Activated B cell treated with CpG ODN at 0.5 μM for 24 hours (primary cell): ENCODE measurements around the gene HNRNPF. TPM values are rescaled to one million over a fixed set of nuclear protein-coding genes. Genes with fewer than 3 reads are reported as not detected.

Experiments
- ATAC-seq: fragments of 200-7000 bp; cut with Tn5 transposase; one replicate; pipeline ENCODE4 v1.10.0; 2021; ENCODE audit warnings: low read depth, mild to moderate bottlenecking, moderate library complexity
- CTCF ChIA-PET: fragments of 350-600 bp; sonication (Branson Sonifier 250); formaldehyde crosslinking; loops from one replicate; lab custom pipeline; 2021; ENCODE audit warnings: antibody characterized with exemption; lab: Charles Lee
- POLR2A ChIA-PET: fragments of 350-600 bp; sonication (Branson Sonifier 250); formaldehyde crosslinking; loops from one replicate; lab custom pipeline; 2021; ENCODE audit warnings: antibody characterized with exemption; lab: Charles Lee
- DNase-seq: peaks from one replicate; pipeline ENCODE4 v3.0.0; 2022
- H3K27ac Mint-ChIP-seq: one replicate; pipeline ENCODE4 v1.8.0; 2020; ENCODE audit warnings: mixed read lengths
- H3K27me3 Mint-ChIP-seq: one replicate; pipeline ENCODE4 v1.8.0; 2021; ENCODE audit warnings: mixed read lengths
- H3K36me3 Mint-ChIP-seq: one replicate; pipeline ENCODE4 v1.8.0; 2021; ENCODE audit warnings: low read depth, mixed read lengths
- H3K4me1 Mint-ChIP-seq: one replicate; pipeline ENCODE4 v1.8.0; 2021; ENCODE audit warnings: mixed read lengths
- H3K4me3 Mint-ChIP-seq: one replicate; pipeline ENCODE4 v1.8.0; 2020; ENCODE audit warnings: mild to moderate bottlenecking, mixed read lengths
- H3K9me3 Mint-ChIP-seq: one replicate; pipeline ENCODE4 v1.8.0; 2020; ENCODE audit warnings: mixed read lengths
- intact Hi-C: fragments of 100-400 bp; cut with micrococcal nuclease; formaldehyde crosslinking; loops from one replicate; pipeline ENCODE4 v1.15.1; 2024
- total RNA-seq: library from RNA; stranded (reverse); gene quantifications from 2 replicates; pipeline ENCODE4 v1.2.3, GENCODE V29; 2022
- TF ChIP-seq, protein P1 (sequence below): fragments of 200-600 bp; IDR thresholded peaks from one replicate; pipeline ENCODE4 v1.8.0; 2022; ENCODE audit warnings: antibody characterized with exemption, mild to moderate bottlenecking

Gene HNRNPF
- total RNA-seq, 1 donor from 2014 or later = 253 TPM

DNA sequence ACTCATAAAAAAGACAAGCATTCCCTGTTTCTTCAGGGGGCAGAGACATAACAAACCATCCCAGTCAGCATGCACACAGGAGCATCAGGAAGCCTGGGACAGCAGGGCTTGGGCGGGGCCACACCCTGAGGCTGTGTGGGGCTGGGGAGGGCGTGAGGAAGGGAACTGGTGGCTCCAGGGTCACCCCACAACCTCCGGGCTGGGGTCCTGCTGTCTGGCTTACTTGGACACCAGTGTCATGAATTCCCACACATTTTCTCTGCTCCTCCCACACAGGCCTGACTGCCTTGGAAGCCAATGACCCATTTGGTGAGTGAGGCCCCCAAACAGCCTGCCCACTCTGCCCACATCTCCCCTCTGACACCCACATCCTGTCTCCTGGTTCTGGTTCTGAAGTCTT lies 34.8 kb downstream of the HNRNPF start:
- H3K27me3 Mint-ChIP-seq = no peaks in the 10 kb centered on the region
- no peaks in the 10 kb centered on the region for H3K9me3 Mint-ChIP-seq
- H3K36me3 Mint-ChIP-seq = no peaks in the 10 kb centered on the region
- no peak overlapping the region for H3K4me3 Mint-ChIP-seq
- CTCF ChIA-PET = no interaction called here
- H3K27ac Mint-ChIP-seq = no peak overlapping the region
- intact Hi-C loops = no loop called here
- no peak for DNase-seq
- no peaks in the 10 kb centered on the region for H3K4me1 Mint-ChIP-seq
- TF ChIP-seq, protein P1, sequence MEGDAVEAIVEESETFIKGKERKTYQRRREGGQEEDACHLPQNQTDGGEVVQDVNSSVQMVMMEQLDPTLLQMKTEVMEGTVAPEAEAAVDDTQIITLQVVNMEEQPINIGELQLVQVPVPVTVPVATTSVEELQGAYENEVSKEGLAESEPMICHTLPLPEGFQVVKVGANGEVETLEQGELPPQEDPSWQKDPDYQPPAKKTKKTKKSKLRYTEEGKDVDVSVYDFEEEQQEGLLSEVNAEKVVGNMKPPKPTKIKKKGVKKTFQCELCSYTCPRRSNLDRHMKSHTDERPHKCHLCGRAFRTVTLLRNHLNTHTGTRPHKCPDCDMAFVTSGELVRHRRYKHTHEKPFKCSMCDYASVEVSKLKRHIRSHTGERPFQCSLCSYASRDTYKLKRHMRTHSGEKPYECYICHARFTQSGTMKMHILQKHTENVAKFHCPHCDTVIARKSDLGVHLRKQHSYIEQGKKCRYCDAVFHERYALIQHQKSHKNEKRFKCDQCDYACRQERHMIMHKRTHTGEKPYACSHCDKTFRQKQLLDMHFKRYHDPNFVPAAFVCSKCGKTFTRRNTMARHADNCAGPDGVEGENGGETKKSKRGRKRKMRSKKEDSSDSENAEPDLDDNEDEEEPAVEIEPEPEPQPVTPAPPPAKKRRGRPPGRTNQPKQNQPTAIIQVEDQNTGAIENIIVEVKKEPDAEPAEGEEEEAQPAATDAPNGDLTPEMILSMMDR = no peak
- ATAC-seq = no peak
- POLR2A ChIA-PET = interaction anchor here (0.6 kb wide), 1 partner anchor 11 kb away, joined by 7 read pairs; no protein-coding TSS in a partner anchor

DNA sequence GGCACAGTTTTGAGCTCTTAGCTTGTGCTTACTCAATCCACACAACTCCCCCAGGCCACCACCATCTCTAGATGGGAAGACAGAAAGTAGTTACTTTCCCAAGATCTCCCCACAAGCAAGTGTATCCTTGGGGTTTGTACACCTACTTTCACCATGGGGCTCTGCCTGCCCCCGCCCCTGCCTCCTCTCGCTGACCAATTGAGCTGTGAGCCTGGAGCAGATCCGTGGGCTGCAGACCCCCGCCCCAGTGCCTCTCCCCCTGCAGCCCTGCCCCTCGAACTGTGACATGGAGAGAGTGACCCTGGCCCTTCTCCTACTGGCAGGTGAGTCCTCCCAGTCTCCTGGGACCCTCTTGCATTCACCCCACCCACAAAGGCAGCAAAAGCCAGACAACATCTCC lies 35.5 kb downstream of the HNRNPF start:
- CTCF ChIA-PET = no interaction called here
- H3K27me3 Mint-ChIP-seq = no peaks in the 10 kb centered on the region
- no peaks in the 10 kb centered on the region for H3K36me3 Mint-ChIP-seq
- no peak for ATAC-seq
- TF ChIP-seq, protein P1 = no peak
- H3K27ac Mint-ChIP-seq = no peak overlapping the region
- DNase-seq = no peak
- H3K4me3 Mint-ChIP-seq = no peak overlapping the region
- intact Hi-C loops = no loop called here
- H3K4me1 Mint-ChIP-seq = no peaks in the 10 kb centered on the region
- no peaks in the 10 kb centered on the region for H3K9me3 Mint-ChIP-seq
- POLR2A ChIA-PET = no interaction called here

DNA sequence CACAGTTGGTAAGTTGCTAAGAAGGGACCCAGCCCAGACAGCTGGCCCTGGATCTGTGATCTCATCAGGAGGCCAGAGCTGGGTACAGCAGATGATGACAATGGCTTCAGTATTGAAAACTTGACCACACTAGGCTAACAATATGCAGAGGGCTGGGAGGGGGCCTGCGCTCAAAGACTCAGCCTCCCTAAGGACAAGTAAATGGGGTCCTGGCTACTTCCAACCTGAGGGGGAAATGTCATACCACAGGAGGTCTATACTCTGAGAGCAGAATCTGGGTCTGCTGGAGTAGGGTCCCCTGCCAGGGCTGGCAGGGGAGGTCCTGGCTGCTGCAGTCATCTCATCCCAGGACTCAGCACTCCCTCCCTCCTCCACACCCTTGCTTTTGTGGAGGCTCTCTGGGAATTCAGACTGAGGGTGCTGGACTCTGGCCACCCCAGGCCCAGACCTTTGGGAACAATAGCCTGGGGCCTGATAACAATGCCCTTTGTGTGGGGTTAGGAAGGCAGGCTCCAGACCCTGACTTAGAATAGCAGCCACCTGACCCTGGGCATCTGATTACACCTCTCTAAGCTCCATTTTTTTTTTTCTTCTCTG lies 36.1 kb downstream of the HNRNPF start:
- Mint-ChIP-seq H3K27ac (no peak overlapping the region), H3K27me3 (no peaks in the 10 kb centered on the region), H3K9me3 (no peaks in the 10 kb centered on the region), H3K36me3 (no peaks in the 10 kb centered on the region), H3K4me3 (no peak overlapping the region), H3K4me1 (no peaks in the 10 kb centered on the region)
- POLR2A ChIA-PET = interaction anchor here (0.6 kb wide), 1 partner anchor 10 kb away, joined by 4 read pairs; no protein-coding TSS in a partner anchor
- TF ChIP-seq, protein P1 = no peak
- ATAC-seq (no peak), DNase-seq (no peak)
- CTCF ChIA-PET = no interaction called here
- intact Hi-C loops = no loop called here

DNA sequence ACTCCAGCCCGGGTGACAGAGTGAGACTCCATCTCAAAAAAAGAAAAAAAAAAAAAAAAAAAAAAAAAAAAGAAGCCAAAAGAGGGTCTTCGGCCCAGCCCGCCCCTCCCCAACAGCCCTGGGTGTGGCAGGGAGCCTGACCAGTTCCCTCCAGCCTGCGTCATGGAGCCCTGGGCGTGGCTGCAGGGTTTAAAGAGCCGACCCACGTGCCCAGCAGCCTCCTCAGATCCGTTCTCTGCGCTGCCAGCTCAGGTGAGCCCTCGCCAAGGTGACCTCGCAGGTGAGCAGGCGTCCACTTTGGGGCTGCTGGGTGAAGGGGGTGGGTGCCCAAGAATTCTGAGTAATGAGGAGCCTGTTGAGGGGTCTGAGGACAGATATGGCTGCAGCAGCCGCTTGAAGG lies 37.6 kb downstream of the HNRNPF start, which contains the start of gene FXYD4:
FXYD4 (plus strand) TSS at position 219 of the 400 bp plus-strand sequence. CDS start 2,111 bp downstream, outside the sequence.
- H3K27me3 Mint-ChIP-seq = no peaks in the 10 kb centered on the region
- H3K4me1 Mint-ChIP-seq = no peaks in the 10 kb centered on the region
- intact Hi-C loops = no loop called here
- no peaks in the 10 kb centered on the region for H3K9me3 Mint-ChIP-seq
- TF ChIP-seq, protein P1 = no peak
- no peaks in the 10 kb centered on the region for H3K36me3 Mint-ChIP-seq
- no peak within 1 kb of the TSS for H3K4me3 Mint-ChIP-seq
- POLR2A ChIA-PET = no interaction called here
- H3K27ac Mint-ChIP-seq = no peak within 1 kb of the TSS
- ATAC-seq (no peak), DNase-seq (no peak)
- CTCF ChIA-PET = interaction anchor here (1.2 kb wide), 1 partner anchor 90 kb away, joined by 3 read pairs; no protein-coding TSS in a partner anchor

DNA sequence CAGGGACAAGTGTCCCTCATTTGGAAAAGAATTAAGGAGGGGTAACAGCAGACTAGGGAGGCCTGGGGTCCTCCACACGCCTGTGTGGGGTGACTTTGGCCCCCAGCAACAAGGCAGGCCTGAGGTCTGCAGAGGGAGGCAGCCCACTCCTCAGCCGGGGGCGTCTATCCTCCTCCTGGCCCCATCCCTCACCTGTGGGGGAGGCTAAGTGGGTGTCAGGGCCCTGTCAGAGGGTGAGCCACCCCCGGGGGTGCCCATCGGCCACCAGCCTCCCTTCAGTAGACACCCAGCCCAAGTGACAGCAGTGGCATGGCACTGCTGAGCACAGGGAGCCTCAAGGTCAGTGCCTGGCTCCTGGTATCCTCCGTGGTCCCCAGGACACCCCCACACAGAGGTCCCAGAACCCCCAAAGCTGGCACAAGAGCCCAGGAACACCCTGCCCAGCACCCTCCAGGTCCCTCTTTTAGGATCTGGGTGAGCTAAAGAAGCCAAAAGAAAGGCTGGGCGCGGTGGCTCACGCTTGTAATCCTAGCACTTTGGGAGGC lies 38.2 kb downstream of the HNRNPF start:
- Mint-ChIP-seq H3K4me3 (no peak overlapping the region), H3K9me3 (no peaks in the 10 kb centered on the region), H3K27me3 (no peaks in the 10 kb centered on the region), H3K27ac (no peak overlapping the region), H3K36me3 (no peaks in the 10 kb centered on the region), H3K4me1 (no peaks in the 10 kb centered on the region)
- TF ChIP-seq, protein P1 = no peak
- intact Hi-C loops = no loop called here
- ATAC-seq = no peak
- no peak for DNase-seq
- CTCF ChIA-PET = interaction anchor here (1.2 kb wide), 1 partner anchor 90 kb away, joined by 3 read pairs; no protein-coding TSS in a partner anchor
- POLR2A ChIA-PET = no interaction called here
